C4-2B (cell line): ENCODE measurements around the gene CCDC85C.

Experiments
- CTCF ChIP-seq: fragments of 450-650 bp; conservative IDR thresholded peaks from 2 replicates; pipeline ENCODE4 v1.5.1; 2017; ENCODE audit warnings: mild to moderate bottlenecking
- ZFX ChIP-seq: fragments of 450-650 bp; IDR thresholded peaks from 2 replicates; pipeline ENCODE4 v1.6.1; 2017

GRCh38 chr14:99612738-99613330 is 8.8 kb upstream of the CCDC85C start:
- TF ChIP-seq CTCF (no peak), ZFX (no peak)
